GM21723 (cell line): ENCODE measurements around the gene THOC3.
"Not testable (repeated sequence)": the region's sequence is repeated elsewhere in the genome, so short reads cannot be mapped to it uniquely, and the experiment has no call there.

Source experiments
- ATAC-seq: cut with Tn5 transposase; IDR thresholded peaks from one replicate; pipeline ENCODE4 v1.9.1; 2021; ENCODE audit warnings: mild to moderate bottlenecking, moderate library complexity; ENCODE audit not compliant: unreplicated experiment

THOC3 gene, protein sequence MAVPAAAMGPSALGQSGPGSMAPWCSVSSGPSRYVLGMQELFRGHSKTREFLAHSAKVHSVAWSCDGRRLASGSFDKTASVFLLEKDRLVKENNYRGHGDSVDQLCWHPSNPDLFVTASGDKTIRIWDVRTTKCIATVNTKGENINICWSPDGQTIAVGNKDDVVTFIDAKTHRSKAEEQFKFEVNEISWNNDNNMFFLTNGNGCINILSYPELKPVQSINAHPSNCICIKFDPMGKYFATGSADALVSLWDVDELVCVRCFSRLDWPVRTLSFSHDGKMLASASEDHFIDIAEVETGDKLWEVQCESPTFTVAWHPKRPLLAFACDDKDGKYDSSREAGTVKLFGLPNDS

DNA sequence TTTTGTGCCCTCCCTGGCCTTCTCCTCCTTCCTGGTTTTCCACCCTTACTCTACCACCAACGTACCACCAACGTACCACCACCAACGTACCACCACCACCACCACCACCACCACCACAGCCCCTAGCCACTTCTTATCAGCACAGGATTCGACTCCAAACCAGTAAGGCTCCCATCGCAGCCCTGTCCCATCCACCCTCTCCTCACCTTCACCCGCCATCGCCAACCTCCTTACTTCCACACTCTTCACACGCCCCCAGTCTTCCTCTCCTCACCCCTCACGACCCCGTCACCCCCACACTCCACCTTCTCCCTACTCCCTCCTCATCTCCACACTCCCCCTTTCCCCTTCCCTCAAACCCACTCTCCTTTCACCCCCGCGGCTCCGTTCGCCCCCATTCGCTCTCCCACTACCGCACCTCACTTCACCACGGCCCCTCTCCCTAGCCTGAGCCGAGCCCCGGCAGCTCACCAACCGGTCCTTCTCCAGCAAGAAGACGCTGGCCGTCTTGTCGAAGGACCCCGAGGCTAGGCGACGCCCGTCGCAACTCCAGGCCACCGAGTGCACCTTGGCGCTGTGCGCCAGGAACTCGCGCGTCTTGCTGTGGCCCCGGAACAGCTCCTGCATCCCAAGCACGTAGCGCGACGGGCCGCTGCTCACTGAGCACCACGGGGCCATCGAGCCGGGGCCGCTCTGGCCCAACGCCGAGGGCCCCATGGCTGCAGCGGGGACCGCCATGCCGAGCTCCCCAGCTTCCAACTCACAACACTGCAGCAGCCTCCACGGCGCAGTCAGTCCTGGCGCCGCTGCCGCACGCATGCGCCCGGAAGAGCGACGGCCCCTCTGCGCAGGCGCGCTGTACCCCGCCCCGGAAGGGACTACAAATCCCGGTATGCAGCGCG lies at the start of gene THOC3:
THOC3 (minus strand) TSS at position 845 of the 902 bp plus-strand sequence; CDS start at position 738, 107 bp downstream.
- peak; percentile 98 for ATAC-seq

DNA sequence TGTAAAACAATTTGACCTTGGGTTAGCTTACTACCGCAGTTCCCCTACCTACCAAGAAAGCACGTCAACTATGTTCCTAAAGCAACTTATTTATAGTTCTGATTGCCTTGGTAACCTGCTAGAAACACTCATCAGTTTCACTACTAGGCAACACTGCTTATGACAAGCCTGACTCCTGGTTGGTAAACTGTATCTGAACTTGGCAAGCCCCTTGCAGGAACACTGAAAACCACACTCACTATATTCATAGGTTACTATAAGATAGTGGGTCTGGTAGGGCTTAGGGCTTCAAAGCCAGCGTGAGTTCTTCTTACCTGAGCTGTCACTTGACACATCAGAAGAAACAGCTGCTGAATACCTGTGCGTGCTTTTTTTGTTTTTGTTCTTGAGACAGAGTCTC lies 49.2 kb upstream of the THOC3 start:
- ATAC-seq = not testable (repeated sequence)

DNA sequence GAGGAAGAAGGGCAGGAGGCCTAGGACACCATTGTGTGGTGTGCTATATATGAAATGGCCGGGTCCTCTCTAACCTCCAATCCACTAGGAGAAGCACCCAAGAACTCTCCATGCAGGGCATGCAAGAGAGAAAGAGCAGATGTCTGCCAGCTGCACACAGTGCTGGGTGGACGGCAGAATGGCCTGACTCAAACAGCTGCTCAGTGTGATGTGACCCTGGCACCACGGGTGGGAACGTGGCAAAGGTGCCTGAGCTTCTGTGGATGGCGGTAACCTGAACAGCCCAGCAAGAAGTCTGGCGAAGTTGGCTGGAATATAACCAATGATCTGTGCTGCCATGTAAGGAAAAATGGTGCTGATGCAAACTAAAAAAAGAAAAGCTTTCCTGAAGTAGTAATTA lies 46.2 kb upstream of the THOC3 start:
- ATAC-seq = not testable (repeated sequence)

DNA sequence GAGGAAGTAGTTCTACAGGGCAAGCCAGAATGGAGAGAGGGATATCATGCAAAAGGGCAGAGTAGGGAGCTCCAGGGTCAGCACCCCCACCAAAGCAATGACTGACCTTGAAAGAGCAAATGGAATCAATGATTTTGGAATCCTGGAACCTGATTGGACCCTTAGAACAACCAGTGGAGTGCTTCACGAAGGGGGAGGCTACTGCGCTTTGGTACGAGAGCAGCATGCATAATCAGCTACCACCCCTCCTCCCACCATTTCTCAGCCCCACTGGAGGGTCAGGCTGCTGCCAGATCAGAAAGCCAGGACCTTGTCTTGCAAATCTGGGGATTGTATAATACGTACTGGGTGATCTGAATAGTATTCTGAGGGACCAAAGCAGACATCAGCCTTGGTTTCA lies 43.0 kb upstream of the THOC3 start:
- not testable (repeated sequence) for ATAC-seq

DNA sequence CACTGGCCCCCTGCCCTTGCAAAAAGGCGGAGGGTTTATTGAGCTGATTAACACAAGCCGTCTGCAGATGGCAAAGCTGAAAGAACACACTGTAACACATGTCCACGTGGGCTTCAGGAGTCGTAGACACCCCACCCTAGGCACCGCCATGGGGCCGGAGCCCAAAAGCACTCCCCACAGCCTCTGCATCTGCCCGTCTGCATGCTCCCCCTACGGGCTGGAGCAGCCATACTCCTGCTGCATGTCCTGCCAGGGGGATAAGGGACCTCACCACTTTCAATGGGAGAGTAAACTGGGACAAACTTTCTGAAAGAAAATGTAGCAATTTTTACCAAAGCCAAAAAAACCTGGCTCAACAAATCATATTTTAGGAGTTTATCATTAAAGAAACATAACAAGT lies 42.1 kb upstream of the THOC3 start:
- not testable (repeated sequence) for ATAC-seq

DNA sequence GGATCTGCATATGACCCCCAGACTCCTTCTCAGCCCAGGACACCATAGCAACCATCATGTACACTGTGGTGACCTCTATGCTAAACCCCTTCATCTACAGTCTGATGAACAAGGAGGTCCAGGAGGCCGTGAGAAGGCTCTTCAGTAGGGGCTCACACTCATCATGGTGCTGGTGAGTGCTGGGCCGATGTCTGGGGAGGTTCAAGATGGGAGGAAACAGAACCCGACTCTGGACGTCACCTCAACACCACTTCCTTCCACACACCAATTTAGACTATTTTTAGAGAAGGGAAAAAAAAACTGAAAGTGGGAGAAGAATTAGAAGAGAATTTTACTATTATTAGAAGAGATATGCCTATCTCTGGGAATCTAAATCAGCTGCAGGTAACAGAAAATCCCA lies 39.1 kb upstream of the THOC3 start:
- not testable (repeated sequence) for ATAC-seq

DNA sequence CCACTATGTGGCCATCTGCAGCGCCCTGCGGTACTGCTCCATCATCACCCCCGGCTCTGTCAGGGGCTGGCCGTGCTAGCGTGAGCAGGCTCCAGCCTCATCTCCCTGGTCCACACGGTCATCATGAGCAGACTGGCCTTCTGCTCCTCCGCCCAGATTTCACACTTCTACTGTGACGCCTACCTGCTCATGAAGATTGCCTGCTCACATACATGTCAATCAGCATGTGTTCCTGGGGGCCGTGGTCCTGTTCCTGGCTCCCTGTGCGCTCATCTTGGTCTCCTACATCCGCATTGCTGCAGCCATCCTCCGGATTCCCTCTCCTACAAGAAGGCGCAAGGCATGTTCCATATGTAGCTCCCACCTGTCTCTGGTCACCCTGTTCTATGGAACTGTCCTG lies 38.7 kb upstream of the THOC3 start:
- not testable (repeated sequence) for ATAC-seq

DNA sequence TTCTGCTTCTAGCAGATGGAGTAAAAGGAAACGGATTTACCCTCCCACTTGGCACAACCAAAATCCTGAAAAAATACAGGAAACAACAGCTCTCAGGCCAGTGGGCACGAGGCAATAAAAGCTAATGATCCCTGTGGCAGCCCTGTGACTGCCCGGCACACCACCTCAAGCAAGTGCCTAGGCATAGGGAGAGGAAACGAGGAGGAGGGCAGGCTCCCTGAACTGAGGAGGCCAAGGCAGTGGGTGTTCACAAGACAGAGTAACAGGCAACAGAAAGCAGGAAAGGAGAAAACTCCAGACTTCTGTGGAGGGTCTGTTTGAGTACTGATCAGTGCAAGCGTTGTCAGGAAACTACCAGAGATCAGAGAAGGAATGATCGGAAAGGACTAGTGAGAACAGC lies 29.9 kb upstream of the THOC3 start:
- not testable (repeated sequence) for ATAC-seq

DNA sequence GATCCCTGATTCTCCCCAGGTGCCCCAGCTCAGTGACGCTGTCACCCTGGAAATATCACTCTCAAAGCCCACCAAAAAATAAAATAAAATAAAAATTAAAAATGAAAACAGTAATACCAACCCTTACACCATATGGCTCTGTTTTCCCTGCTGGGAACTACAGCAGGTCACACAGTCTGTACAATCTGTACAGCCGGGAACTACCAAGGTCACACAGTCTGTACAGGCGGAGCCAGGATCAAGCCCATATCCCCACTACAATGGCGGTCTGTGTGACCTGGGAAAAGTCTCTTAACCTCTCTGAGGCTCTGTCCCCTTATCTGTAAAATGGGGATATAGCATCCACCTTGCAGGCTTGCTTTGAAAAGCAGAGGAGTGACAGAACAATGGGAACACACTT lies 29.4 kb upstream of the THOC3 start:
- ATAC-seq = not testable (repeated sequence)

DNA sequence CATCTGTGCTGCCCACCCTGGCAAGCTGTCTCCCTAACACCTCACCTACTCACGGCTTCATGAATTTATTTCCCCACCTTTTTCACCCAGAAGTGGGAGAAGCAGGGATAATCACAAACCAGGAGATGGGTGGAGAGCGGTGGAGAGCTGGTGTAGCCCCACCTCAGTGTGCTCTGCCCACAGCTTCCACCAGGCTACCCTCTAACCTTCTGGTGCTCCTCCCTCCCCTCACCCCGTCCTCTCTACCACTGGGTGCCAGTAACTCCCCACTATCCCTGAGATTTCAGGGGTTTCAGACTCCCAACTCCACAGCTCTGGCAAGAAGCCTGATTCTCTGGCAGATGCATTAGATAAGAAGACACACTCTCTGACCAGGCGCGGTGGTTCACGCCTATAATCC lies 28.7 kb upstream of the THOC3 start:
- not testable (repeated sequence) for ATAC-seq

DNA sequence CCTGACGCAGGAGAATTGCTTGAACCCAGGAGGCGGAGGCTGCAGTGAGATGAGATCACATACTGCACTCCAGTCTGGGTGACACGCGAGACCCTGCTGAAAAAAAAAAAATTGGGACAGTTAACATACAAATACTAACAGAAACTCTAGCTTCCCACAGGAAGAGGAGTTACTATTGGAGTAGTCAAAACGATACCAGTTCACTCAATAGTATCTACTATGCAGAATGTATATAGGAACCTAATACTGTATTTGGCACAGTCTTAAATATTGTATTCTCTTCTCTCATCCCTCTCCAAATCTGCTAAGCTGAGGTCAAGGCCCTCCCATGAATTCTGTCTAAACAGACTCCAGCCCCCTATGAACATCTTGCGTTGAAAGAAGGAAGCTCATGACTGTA lies 27.4 kb upstream of the THOC3 start:
- not testable (repeated sequence) for ATAC-seq

DNA sequence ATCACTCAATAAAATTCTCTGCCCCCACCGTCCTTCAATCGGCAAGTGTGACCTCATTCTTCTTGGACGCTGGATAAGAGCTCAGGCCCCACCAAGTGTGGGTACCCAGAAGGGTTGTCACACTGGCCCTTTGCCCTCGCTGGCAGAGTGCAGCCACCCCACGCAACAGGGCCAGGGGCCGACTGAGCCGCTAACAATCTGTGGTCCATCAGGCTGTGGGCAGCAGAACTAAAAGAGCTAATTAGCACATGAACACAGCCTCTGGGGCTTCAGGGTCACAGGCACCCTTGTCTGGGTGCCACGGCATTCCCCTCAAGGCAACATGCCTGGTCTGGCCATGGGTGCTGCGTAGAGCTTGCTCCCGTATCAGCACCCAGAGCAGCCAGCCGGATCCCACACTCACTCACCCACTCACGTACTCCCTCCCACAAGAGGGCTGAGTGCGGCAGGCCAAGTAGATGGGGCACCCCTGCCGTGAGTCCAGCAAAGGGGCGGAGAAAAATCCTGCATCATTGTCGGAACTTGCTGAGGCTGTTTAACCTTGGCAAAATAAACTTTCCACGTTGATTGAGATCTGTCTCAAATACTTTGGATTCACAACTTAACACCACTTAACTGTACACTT lies 11.4 kb upstream of the THOC3 start:
- ATAC-seq = not testable (repeated sequence)

DNA sequence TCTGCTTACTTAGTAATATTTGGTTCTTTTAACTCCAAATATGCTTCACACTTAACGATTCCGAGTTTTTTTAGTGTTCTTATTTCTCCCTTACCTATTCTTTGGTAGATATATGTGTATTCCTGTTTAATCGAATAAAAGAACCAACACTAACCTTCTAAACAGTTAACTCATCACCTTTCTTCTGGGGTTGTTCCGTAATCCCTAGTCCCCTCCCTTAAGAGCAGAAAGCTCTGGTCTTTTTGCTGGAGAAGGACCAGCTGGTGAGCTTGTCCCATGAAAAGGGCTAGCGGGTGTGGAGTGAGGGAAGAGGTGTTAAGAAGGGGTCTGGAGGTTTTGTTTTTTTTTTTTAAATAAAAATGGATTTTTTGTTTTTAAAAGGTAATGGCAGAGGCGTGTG lies 266 bp upstream of the THOC3 start:
- ATAC-seq = peak; percentile 33

DNA sequence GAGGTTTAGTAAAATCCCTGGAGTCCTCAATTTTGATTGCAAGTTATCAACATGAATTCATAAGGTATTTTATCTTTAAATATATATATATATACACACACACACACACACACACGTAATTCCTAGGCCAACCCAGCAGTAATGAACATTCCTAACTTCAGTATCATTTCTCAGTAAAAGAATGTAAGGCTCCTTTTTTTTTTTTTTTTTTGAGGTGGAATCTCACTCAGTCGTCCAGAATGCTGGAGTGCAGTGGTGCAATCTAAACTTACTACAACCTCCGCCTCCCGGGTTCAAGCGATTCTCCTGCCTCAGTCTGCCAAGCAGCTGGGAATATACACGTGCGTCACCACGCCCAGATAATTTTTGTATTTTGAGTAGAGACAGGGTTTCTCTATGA lies 5.8 kb downstream of the THOC3 start:
- not testable (repeated sequence) for ATAC-seq

DNA sequence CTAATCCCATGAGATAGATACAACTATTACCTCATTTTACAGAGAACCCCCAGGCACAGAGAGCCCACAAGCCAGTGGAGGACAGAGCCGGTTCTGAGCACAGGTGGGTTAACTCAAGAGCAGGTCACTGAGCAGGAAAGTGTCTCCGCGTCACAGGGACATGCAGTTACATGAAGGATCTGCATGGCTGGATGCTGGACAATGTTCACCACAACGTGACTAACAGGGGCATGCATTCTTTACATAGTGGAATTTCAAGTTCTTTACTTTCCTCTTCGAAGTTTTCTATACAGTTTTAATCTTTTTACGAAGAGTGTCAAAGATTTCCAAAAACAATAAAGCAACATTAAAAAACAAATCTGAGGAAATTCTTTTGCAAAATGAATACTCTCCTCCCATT lies 7.9 kb downstream of the THOC3 start:
- ATAC-seq = not testable (repeated sequence)

DNA sequence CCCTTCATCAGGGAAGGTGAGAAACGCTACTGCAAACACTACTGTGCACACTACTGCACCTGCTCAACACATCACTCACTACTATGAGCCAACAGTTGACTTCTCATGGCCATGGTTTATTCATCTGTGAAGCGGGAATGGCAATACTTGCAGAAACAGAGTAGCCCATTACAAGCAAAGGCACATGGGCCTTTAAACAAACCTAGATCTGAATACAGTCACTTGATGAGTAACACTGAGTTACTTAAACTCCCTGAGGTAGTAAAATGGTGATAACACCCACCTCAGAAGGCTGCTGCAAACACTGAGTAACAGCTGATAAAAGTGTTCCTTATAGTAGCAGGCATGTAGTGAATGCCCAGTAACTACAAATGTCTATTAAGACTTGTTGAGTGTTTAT lies 9.6 kb downstream of the THOC3 start:
- ATAC-seq = not testable (repeated sequence)

DNA sequence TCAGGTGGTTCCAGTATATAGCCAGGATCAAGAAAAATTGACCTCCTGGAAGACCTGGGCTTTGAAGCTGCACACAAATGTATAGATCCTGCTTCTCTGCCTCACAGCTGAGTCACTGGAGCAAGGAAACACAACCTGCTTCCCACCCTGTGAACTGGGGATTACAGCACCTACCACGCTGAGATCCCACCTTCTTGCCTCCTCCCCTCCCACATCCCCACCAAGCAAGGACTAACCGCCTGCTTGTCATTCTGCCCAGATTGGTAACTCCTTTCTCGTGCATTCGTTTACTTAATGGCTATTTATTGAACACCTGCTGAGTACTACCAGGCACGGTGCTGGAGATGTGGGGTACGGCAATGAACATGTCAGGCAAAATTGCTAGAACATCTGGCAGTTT lies 14.0 kb downstream of the THOC3 start:
- not testable (repeated sequence) for ATAC-seq

DNA sequence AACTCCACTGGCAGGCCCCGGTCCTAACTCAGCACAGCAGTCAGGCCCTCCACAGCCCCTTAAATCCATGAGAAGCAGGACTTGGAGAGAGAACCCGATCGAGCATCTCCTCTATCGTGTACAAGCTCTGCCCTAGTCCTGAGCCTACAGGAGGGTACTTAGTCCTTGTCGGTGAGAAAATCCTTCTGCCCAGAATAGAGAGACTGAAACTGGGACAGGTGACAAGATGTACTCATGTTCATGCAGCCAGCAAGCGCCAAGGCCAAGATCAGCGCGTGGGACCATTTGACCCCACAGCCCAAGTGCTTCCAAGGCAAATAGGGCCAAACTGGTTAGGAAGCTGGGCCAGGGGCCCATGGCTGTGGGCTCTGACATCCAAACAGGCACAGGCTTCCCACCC lies 15.3 kb downstream of the THOC3 start:
- not testable (repeated sequence) for ATAC-seq

DNA sequence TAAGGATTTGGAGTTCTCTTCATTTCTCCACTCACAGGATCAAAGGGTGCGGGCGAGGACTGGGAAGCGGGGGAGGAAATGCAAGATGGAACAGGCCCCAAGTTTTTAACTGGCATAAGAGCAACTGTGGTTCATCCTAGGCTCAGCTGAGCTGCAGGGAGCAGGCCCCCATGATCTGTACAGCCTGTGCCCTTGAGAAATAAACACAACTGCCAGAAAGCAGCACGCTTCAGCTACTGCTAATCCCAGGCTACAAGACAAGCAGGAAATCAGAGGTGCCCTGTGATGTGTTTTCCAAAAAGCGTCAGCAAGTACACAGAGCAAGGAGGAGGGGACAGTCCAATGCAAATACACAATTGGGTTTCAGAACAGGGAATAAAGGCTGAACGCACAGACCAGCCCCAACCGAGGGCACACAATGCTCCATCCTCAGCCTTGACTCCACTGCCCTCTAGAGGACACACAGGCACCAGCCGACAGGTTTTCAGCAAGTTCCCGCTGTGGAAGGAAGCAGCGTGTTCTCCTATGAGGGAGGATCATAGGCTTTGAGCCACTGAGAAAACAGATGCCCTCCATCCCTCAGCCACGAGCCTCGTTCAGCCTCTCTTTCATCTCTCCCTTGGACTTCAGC lies 16.7 kb downstream of the THOC3 start:
- peak; percentile 76 for ATAC-seq

DNA sequence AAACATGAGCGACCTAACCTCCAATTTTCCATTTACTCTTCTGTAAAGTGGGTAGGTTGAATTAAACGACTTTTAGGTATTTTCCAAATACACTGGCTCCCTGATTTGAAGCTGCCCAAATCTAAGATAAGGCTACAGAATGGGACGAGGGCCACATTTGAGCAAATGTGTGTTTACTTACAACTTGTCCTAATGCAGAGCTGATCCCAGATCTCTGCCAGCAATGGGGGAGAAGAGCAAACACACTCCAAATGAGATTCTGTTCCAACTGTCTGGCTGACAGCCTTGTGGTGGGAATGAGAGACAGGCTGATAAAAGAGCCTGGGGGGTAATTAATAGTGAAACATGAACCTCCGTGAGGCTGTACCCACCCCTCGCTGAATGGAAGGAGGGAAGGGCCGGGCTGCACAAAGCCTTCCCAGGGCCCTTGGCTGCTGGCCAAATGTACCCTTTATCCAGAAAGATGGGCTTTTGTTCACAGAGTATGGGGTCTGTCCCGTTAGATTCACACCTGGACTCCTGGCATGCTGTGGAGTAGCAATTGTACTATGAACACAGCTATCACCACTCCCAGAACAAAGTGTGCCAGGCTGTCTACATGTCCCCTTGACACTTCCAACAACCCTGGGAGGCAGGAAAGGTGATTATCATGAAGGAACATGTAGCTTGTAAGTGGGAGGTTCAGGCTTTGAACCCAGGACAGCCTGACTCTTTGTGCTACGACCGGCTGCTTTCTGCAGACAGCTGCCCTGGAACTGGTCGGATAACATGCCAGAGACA lies 19.6 kb downstream of the THOC3 start:
- not testable (repeated sequence) for ATAC-seq
